Liver (tissue), 9 donors: ENCODE data around the gene AGO1. TPM values are rescaled to one million over a fixed set of nuclear protein-coding genes. Genes with fewer than 3 reads are reported as not detected.

ENCODE experiments used
- DNase-seq: peaks from one replicate; pipeline ENCODE4 v3.0.0-alpha.2; 2017; ENCODE audit warnings: low spot score
- H3K27ac ChIP-seq, 2 donors: one replicate each; pipeline ENCODE4 v1.7.0; 2013; ENCODE audit warnings: inconsistent platforms in 2 of 2, low read length in 2 of 2, control low read depth in 1 of 2, low read depth in 1 of 2, mild to moderate bottlenecking in 1 of 2
- H3K27me3 ChIP-seq, 4 donors: one replicate each; pipeline versions ENCODE4 v1.6.1 to v1.7.0; 2013; ENCODE audit warnings: low read length in 3 of 4, inconsistent platforms in 1 of 4, mild to moderate bottlenecking in 1 of 4, moderate library complexity in 1 of 4; ENCODE audit not compliant: control insufficient read depth in 4 of 4, insufficient read depth in 4 of 4
- H3K36me3 ChIP-seq, 4 donors: one replicate each; pipeline versions ENCODE4 v1.6.1 to v1.7.0; 2013; ENCODE audit warnings: low read length in 3 of 4, mild to moderate bottlenecking in 3 of 4, low read depth in 1 of 4, moderate library complexity in 1 of 4; ENCODE audit not compliant: control insufficient read depth in 4 of 4, insufficient read depth in 3 of 4
- H3K4me1 ChIP-seq, 4 donors: one replicate each; pipeline versions ENCODE4 v1.6.1 to v1.7.0; 2013; ENCODE audit warnings: low read length in 3 of 4, mild to moderate bottlenecking in 3 of 4, moderate library complexity in 1 of 4; ENCODE audit not compliant: control insufficient read depth in 4 of 4, insufficient read depth in 4 of 4
- H3K4me3 ChIP-seq, 3 donors: one replicate each; pipeline versions ENCODE4 v1.6.1 to v1.7.0; 2013; ENCODE audit warnings: low read length in 3 of 3, control low read depth in 1 of 3, low read depth in 1 of 3, mild to moderate bottlenecking in 1 of 3
- H3K9ac ChIP-seq, 2 donors: one replicate each; pipeline ENCODE4 v1.7.0; 2013; ENCODE audit warnings: low read length in 2 of 2, mild to moderate bottlenecking in 2 of 2, moderate library complexity in 2 of 2, control low read depth in 1 of 2, low read depth in 1 of 2
- H3K9me3 ChIP-seq, 4 donors: one replicate each; pipeline versions ENCODE4 v1.6.1 to v1.7.0; 2013; ENCODE audit warnings: low read length in 3 of 4; ENCODE audit not compliant: control insufficient read depth in 4 of 4
- EGR1 ChIP-seq, 2 donors: IDR thresholded peaks; 2 replicates each; pipeline ENCODE4 v1.6.1; 2016 to 2018; ENCODE audit warnings: antibody characterized with exemption in 2 of 2, low read depth in 2 of 2
- FOXA1 ChIP-seq: IDR thresholded peaks from 2 replicates; pipeline ENCODE4 v1.6.1; 2016; ENCODE audit warnings: antibody characterized with exemption
- FOXA2 ChIP-seq: IDR thresholded peaks from 2 replicates; pipeline ENCODE4 v1.6.1; 2016; ENCODE audit warnings: antibody characterized with exemption
- HNF4G ChIP-seq: IDR thresholded peaks from 2 replicates; pipeline ENCODE4 v1.6.1; 2016; ENCODE audit warnings: antibody characterized with exemption
- RXRA ChIP-seq, 2 donors: IDR thresholded peaks; 2 replicates each; pipeline ENCODE4 v1.6.1; 2017 to 2018; ENCODE audit warnings: antibody characterized with exemption in 2 of 2, mild to moderate bottlenecking in 1 of 2
- SP1 ChIP-seq: IDR thresholded peaks from 2 replicates; pipeline ENCODE4 v1.6.1; 2018; ENCODE audit warnings: antibody characterized with exemption, mild to moderate bottlenecking
- TAF1 ChIP-seq: conservative IDR thresholded peaks from 2 replicates; pipeline ENCODE4 v1.6.1; 2016; ENCODE audit warnings: antibody characterized with exemption, mild to moderate bottlenecking
- YY1 ChIP-seq: IDR thresholded peaks from 2 replicates; pipeline ENCODE4 v1.6.1; 2016; ENCODE audit warnings: antibody characterized with exemption, mild to moderate bottlenecking
- WGBS: extraction: QIAGEN DNeasy Blood & Tissue Kit; methylation state at CpG from one replicate; pipeline ENCODE4 v1.1.7; 2013; 5-methylcytosine and 5-hydroxymethylcytosine counted together
- polyA plus RNA-seq, 2 donors: library from polyadenylated mRNA; stranded (reverse) in 1 of 2; unstranded in 1 of 2; fragments of 200-250 nt in 1 of 2; fragments of >200 nt in 1 of 2; fragmentation: Nextera tagmentation in 1 of 2; extraction: Ambion mirVana in 1 of 2; gene quantifications; one replicate each; pipeline versions ENCODE4 v1.2.1 to v1.2.3, GENCODE V29; 2013 to 2015
- total RNA-seq, 2 donors: library from RNA; depleted of rRNA; stranded (reverse); fragments of >200 nt; gene quantifications; one replicate each; pipeline ENCODE4 v1.2.3, GENCODE V29; 2014
- TF ChIP-seq, protein P1 (sequence below): IDR thresholded peaks from 2 replicates; pipeline ENCODE4 v1.6.1; 2016; ENCODE audit warnings: antibody characterized with exemption, mild to moderate bottlenecking
- TF ChIP-seq, protein P2 (sequence below): fragments of 150-350 bp; IDR thresholded peaks from 2 replicates; pipeline ENCODE4 v1.5.1; 2017; ENCODE audit warnings: improper control_type of control experiment, low read depth, low read length; ENCODE audit not compliant: missing input control
- TF ChIP-seq, protein P3 (sequence below): IDR thresholded peaks from 2 replicates; pipeline ENCODE4 v1.6.1; 2016; ENCODE audit warnings: antibody characterized with exemption
- donor health status: healthy.
- donor health status: healthy.
- donor health status: healthy.
- donor health status: healthy.
- donor health status: healthy.

AGO1 gene
- total and polyA plus RNA-seq, 4 donors = 1.5 to 11.3 (median 4.9) TPM

DNA sequence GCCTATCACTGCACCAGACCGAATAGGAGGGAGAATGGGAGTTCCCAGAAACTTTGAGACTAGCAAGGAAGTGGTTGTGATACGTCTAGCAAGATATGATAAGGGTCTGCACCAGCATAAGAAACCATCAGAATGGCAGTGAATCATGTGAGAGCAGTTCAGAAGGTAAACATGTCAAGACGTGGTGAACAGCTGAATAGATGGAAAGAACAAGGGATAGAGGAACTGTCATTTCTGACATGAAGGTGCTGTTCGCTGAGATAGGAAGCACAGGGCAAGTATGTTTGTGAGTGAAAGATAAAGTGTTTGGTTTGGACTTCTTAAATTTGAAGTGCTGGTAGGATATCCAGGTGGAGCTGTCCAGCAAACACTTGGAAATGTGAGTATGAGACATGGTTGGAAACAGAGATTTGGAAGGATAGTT, 1.1 kb upstream of the AGO1 start:
- Histone ChIP-seq H3K9ac (no peak overlapping the region), H3K27ac (no peak overlapping the region), H3K27me3 (no peaks in the 10 kb centered on the region), H3K36me3 (no peaks in the 10 kb centered on the region), H3K4me3 (no peak overlapping the region), H3K4me1 (peaks cover 0 to 9% (median 2%) of the 10 kb centered on the region in 4 donors), H3K9me3 (no peaks in the 10 kb centered on the region)
- DNase-seq = no peak
- WGBS = 61% methylated on average over 4 of the region's 4 CpGs
- TF ChIP-seq, protein P1, sequence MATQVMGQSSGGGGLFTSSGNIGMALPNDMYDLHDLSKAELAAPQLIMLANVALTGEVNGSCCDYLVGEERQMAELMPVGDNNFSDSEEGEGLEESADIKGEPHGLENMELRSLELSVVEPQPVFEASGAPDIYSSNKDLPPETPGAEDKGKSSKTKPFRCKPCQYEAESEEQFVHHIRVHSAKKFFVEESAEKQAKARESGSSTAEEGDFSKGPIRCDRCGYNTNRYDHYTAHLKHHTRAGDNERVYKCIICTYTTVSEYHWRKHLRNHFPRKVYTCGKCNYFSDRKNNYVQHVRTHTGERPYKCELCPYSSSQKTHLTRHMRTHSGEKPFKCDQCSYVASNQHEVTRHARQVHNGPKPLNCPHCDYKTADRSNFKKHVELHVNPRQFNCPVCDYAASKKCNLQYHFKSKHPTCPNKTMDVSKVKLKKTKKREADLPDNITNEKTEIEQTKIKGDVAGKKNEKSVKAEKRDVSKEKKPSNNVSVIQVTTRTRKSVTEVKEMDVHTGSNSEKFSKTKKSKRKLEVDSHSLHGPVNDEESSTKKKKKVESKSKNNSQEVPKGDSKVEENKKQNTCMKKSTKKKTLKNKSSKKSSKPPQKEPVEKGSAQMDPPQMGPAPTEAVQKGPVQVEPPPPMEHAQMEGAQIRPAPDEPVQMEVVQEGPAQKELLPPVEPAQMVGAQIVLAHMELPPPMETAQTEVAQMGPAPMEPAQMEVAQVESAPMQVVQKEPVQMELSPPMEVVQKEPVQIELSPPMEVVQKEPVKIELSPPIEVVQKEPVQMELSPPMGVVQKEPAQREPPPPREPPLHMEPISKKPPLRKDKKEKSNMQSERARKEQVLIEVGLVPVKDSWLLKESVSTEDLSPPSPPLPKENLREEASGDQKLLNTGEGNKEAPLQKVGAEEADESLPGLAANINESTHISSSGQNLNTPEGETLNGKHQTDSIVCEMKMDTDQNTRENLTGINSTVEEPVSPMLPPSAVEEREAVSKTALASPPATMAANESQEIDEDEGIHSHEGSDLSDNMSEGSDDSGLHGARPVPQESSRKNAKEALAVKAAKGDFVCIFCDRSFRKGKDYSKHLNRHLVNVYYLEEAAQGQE = peak; percentile 32
- TF ChIP-seq, protein P2, sequence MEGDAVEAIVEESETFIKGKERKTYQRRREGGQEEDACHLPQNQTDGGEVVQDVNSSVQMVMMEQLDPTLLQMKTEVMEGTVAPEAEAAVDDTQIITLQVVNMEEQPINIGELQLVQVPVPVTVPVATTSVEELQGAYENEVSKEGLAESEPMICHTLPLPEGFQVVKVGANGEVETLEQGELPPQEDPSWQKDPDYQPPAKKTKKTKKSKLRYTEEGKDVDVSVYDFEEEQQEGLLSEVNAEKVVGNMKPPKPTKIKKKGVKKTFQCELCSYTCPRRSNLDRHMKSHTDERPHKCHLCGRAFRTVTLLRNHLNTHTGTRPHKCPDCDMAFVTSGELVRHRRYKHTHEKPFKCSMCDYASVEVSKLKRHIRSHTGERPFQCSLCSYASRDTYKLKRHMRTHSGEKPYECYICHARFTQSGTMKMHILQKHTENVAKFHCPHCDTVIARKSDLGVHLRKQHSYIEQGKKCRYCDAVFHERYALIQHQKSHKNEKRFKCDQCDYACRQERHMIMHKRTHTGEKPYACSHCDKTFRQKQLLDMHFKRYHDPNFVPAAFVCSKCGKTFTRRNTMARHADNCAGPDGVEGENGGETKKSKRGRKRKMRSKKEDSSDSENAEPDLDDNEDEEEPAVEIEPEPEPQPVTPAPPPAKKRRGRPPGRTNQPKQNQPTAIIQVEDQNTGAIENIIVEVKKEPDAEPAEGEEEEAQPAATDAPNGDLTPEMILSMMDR = no peak

DNA sequence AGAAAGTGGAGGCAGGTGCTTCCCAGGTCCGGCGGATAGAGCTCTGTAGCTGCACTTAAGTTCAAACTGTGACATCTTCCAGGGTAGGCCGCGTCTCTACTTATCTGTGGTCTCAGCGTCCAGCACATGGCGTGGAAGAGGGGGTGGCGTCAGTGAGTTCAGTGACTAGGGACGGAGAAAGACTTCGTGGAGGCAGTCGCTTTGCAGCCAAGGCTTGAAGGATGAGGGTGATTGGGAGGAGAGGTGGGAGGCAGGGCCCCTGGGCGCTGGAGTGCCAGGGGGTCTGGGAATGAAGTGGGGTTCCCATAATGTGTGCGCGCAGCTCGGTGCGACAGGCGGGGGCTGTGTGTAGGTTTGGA, 444 bp upstream of the AGO1 start:
- H3K4me1 ChIP-seq = peaks cover 0 to 9% (median 2%) of the 10 kb centered on the region in 4 donors
- no peak for DNase-seq
- 56% methylated on average over 16 of the region's 16 CpGs for WGBS
- no peaks in the 10 kb centered on the region for H3K27me3 ChIP-seq
- no peaks in the 10 kb centered on the region for H3K9me3 ChIP-seq
- TF ChIP-seq, protein P3, sequence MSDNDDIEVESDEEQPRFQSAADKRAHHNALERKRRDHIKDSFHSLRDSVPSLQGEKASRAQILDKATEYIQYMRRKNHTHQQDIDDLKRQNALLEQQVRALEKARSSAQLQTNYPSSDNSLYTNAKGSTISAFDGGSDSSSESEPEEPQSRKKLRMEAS = no peak
- TF ChIP-seq SP1 (no peak), EGR1 (IDR thresholded peaks at IDR 0.05; ENCODE audit: low read depth in 2 of 2) (no peak), FOXA2 (no peak), FOXA1 (no peak), YY1 (no peak), RXRA (IDR thresholded peaks at IDR 0.05) (no peak), TAF1 (no peak), HNF4G (no peak)
- TF ChIP-seq, protein P2 = no peak
- TF ChIP-seq, protein P1 = no peak
- no peak overlapping the region for H3K27ac ChIP-seq
- H3K4me3 ChIP-seq = peak overlapping the region in 1 of 3 donors; percentile 84
- H3K36me3 ChIP-seq = no peaks in the 10 kb centered on the region
- no peak overlapping the region for H3K9ac ChIP-seq
